ENCODE data around the gene RRN3.
"Not testable (repeated sequence)": the region's sequence is repeated elsewhere in the genome, so short reads cannot be mapped to it uniquely, and the experiment has no call there.

Gene RRN3

GRCh38 chr16:15027051-15027450 lies 67.0 kb downstream of the RRN3 start:
- not testable (repeated sequence) for DNase-seq

- DNase-seq: not testable (repeated sequence)
These were observed 68.7 kb downstream of the RRN3 start for GRCh38 chr16:15025234-15025951.

GRCh38 chr16:15024858-15025199 lies 69.2 kb downstream of the RRN3 start:
- not testable (repeated sequence) for DNase-seq

GRCh38 chr16:15023381-15024077 lies 70.5 kb downstream of the RRN3 start:
- not testable (repeated sequence) for DNase-seq

GRCh38 chr16:15022194-15022593 lies 71.9 kb downstream of the RRN3 start:
- not testable (repeated sequence) for DNase-seq

GRCh38 chr16:15021429-15021828 lies 72.6 kb downstream of the RRN3 start:
- DNase-seq: not testable (repeated sequence)

- not testable (repeated sequence) for DNase-seq
These were observed 77.0 kb downstream of the RRN3 start for GRCh38 chr16:15016951-15017580.

GRCh38 chr16:15016354-15016753 lies 77.7 kb downstream of the RRN3 start:
- not testable (repeated sequence) for DNase-seq

GRCh38 chr16:15015671-15016070 lies 78.4 kb downstream of the RRN3 start:
- not testable (repeated sequence) for DNase-seq

- DNase-seq: not testable (repeated sequence)
These were observed 81.1 kb downstream of the RRN3 start for GRCh38 chr16:15012941-15013340.
